Panc1 (cell line): ENCODE data around the gene MEA1. TPM values are rescaled to one million over a fixed set of nuclear protein-coding genes. Genes with fewer than 3 reads are reported as not detected.

Source experiments
- ATAC-seq: fragments of 200-7000 bp; cut with Tn5 transposase; 2 replicates; pipeline ENCODE4 v1.9.1; 2020; ENCODE audit warnings: mild to moderate bottlenecking, moderate library complexity
- BruUV-seq: library from RNA; stranded (reverse); fragments of 400-500 nt; replicated peaks from 2 replicates; lab custom pipeline; 2021; lab: Mats Ljungman, UMichigan
- CTCF ChIA-PET: fragments of 300-600 bp; sonication (Branson Sonifier 250); formaldehyde crosslinking; loops from one replicate; lab custom pipeline; 2022; ENCODE audit warnings: antibody characterized with exemption; lab: Charles Lee
- POLR2A ChIA-PET: fragments of 300-600 bp; sonication (Branson Sonifier 250); formaldehyde crosslinking; loops from one replicate; lab custom pipeline; 2022; ENCODE audit warnings: antibody characterized with exemption; lab: Charles Lee
- DNase-seq: peaks from one replicate; pipeline ENCODE4 v3.0.0-alpha.2; 2010; ENCODE audit warnings: low read depth, low spot score
- H3K27ac ChIP-seq: 2 replicates; pipeline ENCODE4 v1.5.1; 2011; ENCODE audit warnings: mild to moderate bottlenecking, low read length, inconsistent platforms
- H3K27me3 ChIP-seq: fragments of 200-500 bp; sonication (Bioruptor generic); 2 replicates; pipeline ENCODE4 v1.6.0; 2014; ENCODE audit warnings: low read length, inconsistent platforms; ENCODE audit not compliant: control insufficient read depth, insufficient read depth
- H3K36me3 ChIP-seq: fragments of 200-500 bp; sonication (Bioruptor generic); 2 replicates; pipeline ENCODE4 v1.5.1; 2014; ENCODE audit warnings: inconsistent platforms, mild to moderate bottlenecking, low read length, moderate library complexity; ENCODE audit not compliant: control insufficient read depth, insufficient read depth
- H3K4me1 ChIP-seq: 2 replicates; pipeline ENCODE4 v1.5.1; 2011; ENCODE audit warnings: inconsistent platforms, mild to moderate bottlenecking, low read length, moderate library complexity; ENCODE audit not compliant: control insufficient read depth, insufficient read depth
- H3K4me3 ChIP-seq, 2 experiments: 2 replicates each; pipeline ENCODE4 v1.5.1; 2011 to 2012; ENCODE audit warnings: low read depth in 2 of 2, low read length in 2 of 2, mild to moderate bottlenecking in 2 of 2, inconsistent platforms in 1 of 2, moderate library complexity in 1 of 2
- H3K9me3 ChIP-seq: fragments of 200-500 bp; sonication (Bioruptor generic); 2 replicates; pipeline ENCODE4 v1.5.1; 2014; ENCODE audit warnings: low read depth, mild to moderate bottlenecking, inconsistent platforms, low read length, moderate library complexity; ENCODE audit not compliant: control insufficient read depth, insufficient read depth
- CTCF ChIP-seq: fragments of 450-650 bp; IDR thresholded peaks from 2 replicates; pipeline ENCODE4 v1.5.1; 2017; ENCODE audit warnings: mild to moderate bottlenecking
- POLR2AphosphoS5 ChIP-seq: IDR thresholded peaks from 2 replicates; pipeline ENCODE4 v1.6.1; 2012; ENCODE audit warnings: mild to moderate bottlenecking, low read depth, low read length, moderate library complexity
- REST ChIP-seq, 2 experiments: IDR thresholded peaks; 2 replicates each; pipeline ENCODE4 v1.6.1; 2011 to 2012; ENCODE audit warnings: low read depth in 2 of 2, control low read depth in 1 of 2, low read length in 1 of 2, mild to moderate bottlenecking in 1 of 2, moderate library complexity in 1 of 2; ENCODE audit not compliant: insufficient read depth in 1 of 2
- SIN3A ChIP-seq: IDR thresholded peaks from 2 replicates; pipeline ENCODE4 v1.6.1; 2012; ENCODE audit warnings: low read depth, mild to moderate bottlenecking, low read length, moderate library complexity, borderline replicate concordance; ENCODE audit not compliant: insufficient read depth
- TCF7L2 ChIP-seq: IDR thresholded peaks from 2 replicates; pipeline ENCODE4 v1.6.1; 2011; ENCODE audit warnings: mild to moderate bottlenecking, low read depth, low read length, inconsistent platforms
- in situ Hi-C: cut with HindIII; loops from 2 replicates; pipeline ENCODE4 v1.10.0; 2016; ENCODE audit warnings: low sequenced_read_pairs, low pct_unique_long_range_greater_than_20kb
- intact Hi-C: fragments of 100-400 bp; cut with micrococcal nuclease; formaldehyde crosslinking; loops from one replicate; pipeline ENCODE4 v1.10.0; 2022; ENCODE audit not compliant: unreplicated experiment
- total RNA-seq: library from RNA; stranded (reverse); gene quantifications from one replicate; pipeline ENCODE4 v1.2.1, GENCODE V29; 2021; ENCODE audit not compliant: unreplicated experiment

MEA1 gene
- total RNA-seq, 1 experiment from 2014 or later: 111 TPM

GRCh38 chr6:42968783-42969182 lies 45.0 kb downstream of the MEA1 start:
- no peak overlapping the region for H3K27ac ChIP-seq
- DNase-seq (no peak), ATAC-seq (no peak)
- H3K36me3 ChIP-seq: peaks cover 6% of the 10 kb centered on the region; the same call in 1 of the 2 replicates
- H3K9me3 ChIP-seq: no peaks in the 10 kb centered on the region
- H3K4me3 ChIP-seq: no peak overlapping the region
- peaks cover 6% of the 10 kb centered on the region for H3K4me1 ChIP-seq
- POLR2A ChIA-PET: no interaction called here
- H3K27me3 ChIP-seq: no peaks in the 10 kb centered on the region
- no peak for TF ChIP-seq CTCF
- TF ChIP-seq TCF7L2: no peak
- no peak for TF ChIP-seq REST (IDR thresholded peaks at IDR 0.05; ENCODE audit: insufficient read depth in 1 of 2, low read depth in 2 of 2, low read length in 1 of 2)
- no peak for TF ChIP-seq POLR2AphosphoS5
- TF ChIP-seq SIN3A: no peak
- no TSS peak for BruUV-seq
- CTCF ChIA-PET: no interaction called here
- intact Hi-C loops (loop anchor here (10.0 kb wide), 1 partner anchor 64 kb away; no protein-coding TSS in a partner anchor), in situ Hi-C loops (no loop called here)

- POLR2A ChIA-PET: no interaction called here
Observed at GRCh38 chr6:42968126-42968701, 45.5 kb downstream of the MEA1 start.

More at GRCh38 chr6:42968126-42968701, 45.5 kb downstream of the MEA1 start:
- no peak for ATAC-seq
- no TSS peak for BruUV-seq
- Histone ChIP-seq H3K9me3 (no peaks in the 10 kb centered on the region), H3K4me1 (peaks cover 6% of the 10 kb centered on the region), H3K4me3 (no peak overlapping the region), H3K36me3 (peaks cover 6% of the 10 kb centered on the region; the same call in 1 of the 2 replicates), H3K27ac (no peak overlapping the region), H3K27me3 (no peaks in the 10 kb centered on the region)
- CTCF ChIA-PET: no interaction called here
- intact Hi-C loops (loop anchor here (10.0 kb wide), 1 partner anchor 63 kb away; no protein-coding TSS in a partner anchor), in situ Hi-C loops (no loop called here)
- DNase-seq: no peak
- TF ChIP-seq CTCF: no peak
- TF ChIP-seq SIN3A: no peak
- TF ChIP-seq POLR2AphosphoS5: no peak
